HG03460 (cell line): ENCODE results near the gene TCL1A.
"Not testable (repeated sequence)": the region's sequence is repeated elsewhere in the genome, so short reads cannot be mapped to it uniquely, and the experiment has no call there.

Experiments used
- ATAC-seq: cut with Tn5 transposase; IDR thresholded peaks from one replicate; pipeline ENCODE4 v1.9.1; 2021; ENCODE audit not compliant: unreplicated experiment

Gene TCL1A

GRCh38 chr14:95679148-95679815, 34.6 kb downstream of the TCL1A start:
- ATAC-seq, result no peak

- ATAC-seq, result no peak
Measured at GRCh38 chr14:95677179-95677835, 36.6 kb downstream of the TCL1A start.

GRCh38 chr14:95675486-95675885, 38.4 kb downstream of the TCL1A start:
- ATAC-seq, result no peak

- no peak for ATAC-seq
Measured at GRCh38 chr14:95674613-95675012, 39.3 kb downstream of the TCL1A start.

GRCh38 chr14:95668235-95668772, 45.6 kb downstream of the TCL1A start:
- no peak for ATAC-seq

- ATAC-seq, result no peak
Measured at GRCh38 chr14:95667249-95667693, 46.7 kb downstream of the TCL1A start.

- no peak for ATAC-seq
Measured at GRCh38 chr14:95666450-95666849, 47.5 kb downstream of the TCL1A start.

GRCh38 chr14:95665530-95665929, 48.4 kb downstream of the TCL1A start:
- not testable (repeated sequence) for ATAC-seq

GRCh38 chr14:95664546-95664945, 49.4 kb downstream of the TCL1A start:
- ATAC-seq, result peak; percentile 27

GRCh38 chr14:95664066-95664465, 49.9 kb downstream of the TCL1A start:
- no peak for ATAC-seq

GRCh38 chr14:95663226-95663797, 50.6 kb downstream of the TCL1A start:
- ATAC-seq, result peak; percentile 26

- ATAC-seq, result peak; percentile 35
Measured at GRCh38 chr14:95662376-95663186, 51.3 kb downstream of the TCL1A start.

- no peak for ATAC-seq
Measured at GRCh38 chr14:95660651-95661515, 53.0 kb downstream of the TCL1A start.

- ATAC-seq, result no peak
Measured at GRCh38 chr14:95659990-95660385, 53.9 kb downstream of the TCL1A start.
